ENCODE data around the gene FLT3LG.
"Not testable (repeated sequence)": the region's sequence is repeated elsewhere in the genome, so short reads cannot be mapped to it uniquely, and the experiment has no call there.

FLT3LG gene

GRCh38 chr19:49441210-49441959 lies 32.6 kb upstream of the FLT3LG start, which contains the start of gene SLC17A7:
SLC17A7 (minus strand) TSS chr19:49441527; CDS start chr19:49441379, 148 bp downstream.
- DNase-seq, result no peak

GRCh38 chr19:49441960-49442350 lies 32.1 kb upstream of the FLT3LG start:
- DNase-seq, result no peak

GRCh38 chr19:49442354-49442753 lies 31.7 kb upstream of the FLT3LG start:
- peak; percentile 61 for DNase-seq

- DNase-seq, result peak; percentile 91
Observed at GRCh38 chr19:49442771-49443365, 31.1 kb upstream of the FLT3LG start.

- DNase-seq, result peak; percentile 99
Observed at GRCh38 chr19:49443366-49444099, 30.5 kb upstream of the FLT3LG start.

- DNase-seq, result not testable (repeated sequence)
Observed at GRCh38 chr19:49444100-49444700, 29.8 kb upstream of the FLT3LG start.

- no peak for DNase-seq
Observed at GRCh38 chr19:49445997-49446396, 28.0 kb upstream of the FLT3LG start.

- no peak for DNase-seq
Observed at GRCh38 chr19:49447485-49448431, 26.3 kb upstream of the FLT3LG start.

- no peak for DNase-seq
Observed at GRCh38 chr19:49448432-49448786, 25.6 kb upstream of the FLT3LG start.

GRCh38 chr19:49450405-49450804 lies 23.6 kb upstream of the FLT3LG start:
- no peak for DNase-seq

GRCh38 chr19:49451430-49452181 lies 22.4 kb upstream of the FLT3LG start, which contains the start of gene PIH1D1:
PIH1D1 (minus strand) TSS chr19:49451814; CDS start chr19:49451574, 240 bp downstream.
- peak; percentile 96 for DNase-seq

GRCh38 chr19:49453013-49453756 lies 20.8 kb upstream of the FLT3LG start, which contains the start of gene ALDH16A1:
ALDH16A1 (plus strand) TSS chr19:49453225; CDS start chr19:49453332, 107 bp downstream.
- peak; percentile 99 for DNase-seq

- no peak for DNase-seq
Observed at GRCh38 chr19:49453757-49454240, 20.2 kb upstream of the FLT3LG start.

- no peak for DNase-seq
Observed at GRCh38 chr19:49455773-49456172, 18.2 kb upstream of the FLT3LG start.

GRCh38 chr19:49456326-49456725 lies 17.7 kb upstream of the FLT3LG start:
- no peak for DNase-seq

- DNase-seq, result no peak
Observed at GRCh38 chr19:49458567-49458903, 15.5 kb upstream of the FLT3LG start.

- no peak for DNase-seq
Observed at GRCh38 chr19:49459388-49459787, 14.6 kb upstream of the FLT3LG start.

- not testable (repeated sequence) for DNase-seq
Observed at GRCh38 chr19:49461130-49461529, 12.9 kb upstream of the FLT3LG start.

GRCh38 chr19:49461656-49462055 lies 12.4 kb upstream of the FLT3LG start:
- no peak for DNase-seq

GRCh38 chr19:49462492-49462891 lies 11.5 kb upstream of the FLT3LG start:
- DNase-seq, result no peak
